ENCODE results near the gene ELOVL3.

Gene ELOVL3

DNA sequence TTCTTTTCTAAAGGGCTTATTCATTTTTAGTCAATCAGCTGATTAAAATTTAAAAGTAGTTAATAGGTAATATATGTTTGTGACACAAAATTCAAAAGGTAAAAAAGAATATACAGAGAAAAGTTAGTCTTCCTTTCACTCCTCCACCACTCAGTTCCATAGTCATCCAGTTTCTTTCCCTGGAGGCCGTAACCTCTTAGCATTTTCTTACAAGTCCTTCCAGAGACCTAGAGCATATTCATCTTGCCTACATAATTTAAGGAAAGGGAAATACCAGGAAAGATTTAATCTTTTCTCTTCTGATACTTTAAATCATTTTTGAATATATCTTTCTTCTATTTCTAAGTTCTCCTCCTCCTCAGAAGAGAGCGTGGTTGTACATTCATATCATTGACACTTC lies 29.3 kb downstream of the ELOVL3 start:
- DNase-seq, result no peak

DNA sequence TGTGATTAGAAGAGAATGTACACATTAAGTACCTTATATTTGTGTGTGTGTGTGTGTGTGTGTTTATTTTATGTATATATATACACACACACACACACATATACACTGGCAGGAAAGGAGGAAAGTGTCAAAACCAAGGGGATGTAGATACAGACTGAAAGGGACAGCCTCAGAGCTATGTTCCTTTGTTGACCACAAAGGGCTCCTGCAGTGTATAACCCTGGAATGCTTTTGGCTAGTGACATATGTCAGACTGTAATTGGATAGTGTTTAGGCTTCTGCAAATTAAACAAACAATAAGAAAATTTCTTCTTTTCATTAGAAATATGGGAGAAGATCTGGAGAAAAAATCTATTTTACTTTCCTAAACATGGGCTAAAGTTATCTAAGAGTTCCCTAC lies 35.1 kb downstream of the ELOVL3 start:
- no peak for DNase-seq

DNA sequence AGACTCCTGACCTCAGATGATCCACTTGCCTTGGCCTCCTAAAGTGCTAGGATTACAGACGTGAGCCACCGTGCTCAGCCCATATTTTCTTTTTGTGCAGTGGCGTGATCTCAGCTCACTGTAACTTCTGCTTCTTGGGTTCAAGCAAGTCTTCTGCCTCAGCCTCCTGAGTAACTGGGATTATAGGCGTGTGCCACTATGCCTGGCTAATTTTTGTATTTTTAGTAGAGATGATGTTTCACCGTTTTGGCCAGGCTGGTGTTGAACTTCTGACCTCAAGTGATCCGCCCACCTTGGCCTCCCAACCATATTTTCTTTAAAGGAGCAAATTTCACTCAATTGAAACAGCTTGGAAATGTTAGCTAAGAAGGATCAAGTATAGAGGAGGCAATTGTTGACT lies 35.7 kb downstream of the ELOVL3 start:
- DNase-seq, result no peak

DNA sequence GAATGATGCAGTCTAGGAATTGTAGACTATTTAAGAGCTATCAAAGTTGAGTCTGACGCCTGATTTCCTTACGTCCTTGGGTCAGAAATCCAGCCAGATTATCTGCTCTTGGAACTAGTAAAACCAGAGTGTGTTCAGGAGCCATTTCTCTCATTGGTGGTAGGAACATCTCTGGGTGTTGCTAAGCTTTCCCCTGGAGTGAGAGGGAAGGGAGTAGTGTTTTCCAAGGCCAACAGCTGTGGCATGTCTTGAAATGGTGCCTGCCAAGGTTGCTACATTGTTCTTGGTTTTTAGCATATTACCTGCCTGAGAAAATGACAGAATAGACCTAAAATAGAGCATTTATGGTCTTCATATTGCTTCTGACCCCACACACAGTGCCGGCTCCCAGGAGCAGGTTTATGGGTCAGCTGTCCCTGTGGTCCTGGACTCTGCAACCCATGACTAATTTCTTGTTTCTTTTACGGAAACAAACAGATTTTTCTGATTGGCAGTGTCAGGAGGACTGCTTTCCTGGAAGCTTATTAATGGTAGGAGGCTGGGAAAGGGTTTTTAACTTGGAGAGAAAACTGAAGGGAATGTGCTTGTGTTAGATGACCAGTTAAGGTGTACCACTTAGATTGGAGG lies 36.8 kb downstream of the ELOVL3 start:
- DNase-seq, result no peak

DNA sequence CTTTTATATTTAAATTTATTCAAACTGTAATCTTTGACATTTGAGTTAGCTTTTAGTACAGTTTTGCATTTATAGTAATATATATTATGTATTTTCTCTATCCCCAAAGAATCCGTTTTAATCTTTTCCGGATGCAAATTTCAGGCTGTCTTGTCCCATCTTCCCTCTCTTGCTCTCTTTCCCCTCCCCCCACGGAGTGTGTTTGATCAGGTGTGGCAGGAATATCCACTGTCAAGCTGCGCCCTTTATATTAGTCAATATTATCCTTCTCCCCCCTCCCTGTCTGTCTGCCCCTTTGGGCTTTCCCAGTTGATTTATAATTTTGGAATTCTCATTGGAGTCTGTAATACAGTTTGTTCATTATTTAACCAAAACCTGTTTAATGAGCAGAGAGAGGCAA lies 38.3 kb downstream of the ELOVL3 start:
- no peak for DNase-seq

DNA sequence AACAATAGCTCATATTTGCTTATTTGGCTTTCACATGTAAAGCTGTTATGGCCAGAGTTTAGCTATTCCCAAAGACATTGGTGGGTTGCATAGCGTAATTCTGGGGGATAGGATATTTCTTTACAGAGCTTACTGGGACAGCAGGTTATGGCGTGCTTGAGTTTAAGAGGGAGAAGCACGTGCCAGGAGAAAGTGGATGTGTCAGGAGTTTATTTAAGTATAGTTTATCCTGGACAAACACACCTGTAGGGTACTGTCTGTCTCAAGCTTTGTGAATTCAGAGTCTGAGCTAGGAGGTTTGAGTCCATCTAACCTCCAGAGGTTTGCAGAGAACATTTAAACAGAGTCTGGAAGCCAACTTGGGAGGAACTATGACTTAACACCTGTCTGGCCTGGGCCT lies 40.6 kb downstream of the ELOVL3 start:
- no peak for DNase-seq

DNA sequence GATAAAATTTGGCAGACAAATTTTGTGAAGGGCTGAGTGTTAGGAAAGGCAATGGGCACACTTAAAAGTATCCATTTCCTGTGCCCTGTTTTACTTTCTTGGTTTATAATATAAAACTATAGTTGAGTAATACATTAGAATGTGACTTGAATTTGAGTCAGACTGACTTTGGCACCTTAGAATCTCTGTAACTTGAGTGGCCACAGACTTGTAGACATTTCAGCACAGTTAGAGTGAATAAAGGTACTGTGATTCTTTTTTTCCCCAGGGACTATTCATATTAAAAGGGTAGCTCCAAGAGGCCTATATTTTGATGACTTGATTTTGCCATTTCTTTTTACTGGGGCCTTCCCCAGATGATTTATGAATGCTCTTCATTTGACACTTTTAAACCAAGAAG lies 41.6 kb downstream of the ELOVL3 start:
- no peak for DNase-seq

DNA sequence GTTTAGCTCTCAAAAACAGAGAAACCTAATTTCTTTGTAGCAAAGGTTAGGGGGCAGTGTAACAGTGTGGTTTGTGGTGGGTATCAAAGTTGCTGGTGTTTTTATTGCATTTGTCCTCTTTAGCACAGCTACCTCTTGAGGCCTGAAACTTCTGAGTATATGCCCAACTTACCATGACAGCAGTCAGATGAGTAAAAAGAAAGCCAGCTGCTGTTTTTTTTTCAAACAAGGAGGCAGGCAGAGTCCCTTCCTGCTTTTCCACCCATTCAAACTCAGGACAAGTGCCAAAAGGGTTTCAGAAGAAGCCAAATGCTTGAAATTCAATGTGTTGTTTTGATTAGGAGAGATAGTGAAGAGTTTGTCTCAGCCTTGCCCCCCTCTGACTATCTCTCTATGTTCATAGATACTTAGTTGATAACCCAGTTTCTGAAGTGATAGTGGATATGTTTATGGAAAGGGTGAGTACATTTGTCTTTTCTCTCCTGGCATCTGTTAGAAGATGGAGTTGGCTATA lies 42.3 kb downstream of the ELOVL3 start:
- DNase-seq, result no peak

DNA sequence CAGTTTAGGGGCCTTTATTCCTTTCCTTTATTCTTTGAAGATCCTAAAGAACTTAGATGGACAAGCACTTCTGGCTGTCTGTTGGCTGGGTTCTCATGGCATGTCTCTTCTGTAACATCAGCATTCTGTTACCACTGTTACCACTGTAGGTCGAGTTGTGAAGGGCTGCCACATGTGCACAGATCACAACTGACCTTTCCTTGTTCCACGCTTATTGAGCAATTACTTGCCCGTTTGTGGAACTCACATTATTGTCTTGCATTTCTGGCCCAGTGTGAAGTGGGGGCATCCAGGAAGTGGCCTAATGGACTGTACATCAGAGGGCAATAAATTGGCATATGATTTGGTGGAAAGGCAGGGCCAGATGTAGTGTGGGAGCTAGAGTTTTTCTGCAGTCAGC lies 42.9 kb downstream of the ELOVL3 start:
- no peak for DNase-seq

DNA sequence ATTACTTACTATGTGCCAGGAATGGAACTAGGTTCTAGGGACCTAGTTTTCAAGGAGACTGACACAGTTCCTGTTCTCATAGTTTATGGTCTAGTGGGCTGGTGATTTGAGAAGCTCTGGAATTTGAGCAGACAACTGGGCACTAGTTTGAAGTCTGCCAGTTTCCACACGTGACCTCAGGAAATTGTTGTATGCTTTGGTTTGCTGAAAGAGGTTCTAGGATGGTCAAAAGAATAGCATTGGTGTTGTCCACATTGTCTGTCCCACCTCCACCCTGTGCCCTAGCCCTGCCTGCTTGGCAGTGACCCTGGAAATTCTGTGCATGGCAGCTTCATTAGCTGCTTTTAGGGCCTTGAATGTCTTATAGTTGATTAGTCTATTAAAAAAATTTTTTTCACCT lies 48.0 kb downstream of the ELOVL3 start:
- no peak for DNase-seq

DNA sequence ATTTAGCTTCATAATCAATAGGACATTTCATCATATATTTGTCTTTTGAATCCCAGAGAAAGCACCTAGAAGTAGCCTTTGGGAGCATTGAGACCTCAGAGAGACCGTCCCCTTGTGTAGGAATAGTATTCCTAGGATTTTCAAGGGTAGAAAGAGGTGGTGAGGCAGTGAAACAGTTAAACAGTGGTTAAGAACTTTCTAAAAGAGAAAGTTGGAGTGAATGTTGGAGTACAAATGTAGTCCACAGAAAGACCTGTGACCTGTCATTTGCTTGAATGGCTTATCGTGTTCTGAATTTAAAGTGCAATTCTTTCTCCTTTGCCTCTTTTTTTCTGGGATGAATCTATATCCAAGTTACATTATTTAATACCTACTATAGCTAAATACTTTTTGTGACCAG lies 49.2 kb downstream of the ELOVL3 start:
- DNase-seq, result no peak

DNA sequence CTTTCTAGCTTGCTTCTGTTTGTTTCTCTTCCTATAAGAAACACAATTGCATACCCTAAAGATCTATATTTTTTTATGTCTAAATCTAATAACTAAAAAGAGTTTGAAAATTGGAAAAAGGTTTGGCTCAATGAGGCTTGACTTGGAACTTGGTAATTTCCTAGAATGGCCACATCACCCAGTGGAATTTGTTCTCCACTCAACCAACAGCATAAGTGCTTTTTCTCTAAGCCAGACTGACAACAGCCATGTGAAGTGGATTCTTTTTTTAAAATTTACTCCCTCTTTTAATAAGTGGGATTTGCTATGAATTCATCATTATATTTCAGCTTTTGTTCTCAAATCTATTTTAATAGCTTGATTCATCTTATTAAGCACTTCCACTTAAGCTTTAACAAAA lies 53.0 kb downstream of the ELOVL3 start:
- no peak for DNase-seq

All from NCI-H2029 treated with DMSO at 0.1 percent for 48 hours (cell line).